Endothelial cell of umbilical vein (primary cell): ENCODE results near the gene ETV4. TPM values are rescaled to one million over a fixed set of nuclear protein-coding genes. Genes with fewer than 3 reads are reported as not detected.

ENCODE experiments used
- BruUV-seq: library from RNA; stranded (reverse); fragments of 400-500 nt; replicated peaks from 2 replicates; lab custom pipeline; 2021; lab: Mats Ljungman, UMichigan
- CTCF ChIA-PET: fragments of 300-600, 350-600 bp; sonication (Branson Sonifier 250); formaldehyde crosslinking; loops from one replicate; lab custom pipeline; 2021; ENCODE audit warnings: antibody characterized with exemption, inconsistent platforms; lab: Charles Lee
- POLR2A ChIA-PET: fragments of 300-600, 350-600 bp; sonication (Branson Sonifier 250); formaldehyde crosslinking; loops from one replicate; lab custom pipeline; 2021; ENCODE audit warnings: antibody characterized with exemption, inconsistent platforms; lab: Charles Lee
- DNase-seq: peaks from one replicate; pipeline ENCODE4 v3.0.0-alpha.2; 2011; ENCODE audit warnings: low read depth, low spot score
- FAIRE-seq: peaks from 2 replicates; lab custom pipeline; 2011; peaks lifted over from hg19 to GRCh38; lab: Jason Lieb, UNC
- H2AFZ ChIP-seq: 2 replicates; pipeline ENCODE4 v1.6.0; 2012; ENCODE audit warnings: low read depth, low read length, control low read depth, inconsistent platforms
- H3K27ac ChIP-seq: 2 replicates; pipeline ENCODE4 v1.5.1; 2011; ENCODE audit warnings: low read depth, mild to moderate bottlenecking, control low read depth, low read length, moderate library complexity; ENCODE audit not compliant: insufficient read depth
- H3K27me3 ChIP-seq, 2 experiments: 2 replicates each; pipeline versions ENCODE4 v1.6.0 to v1.6.1; 2011; ENCODE audit warnings: low read length in 2 of 2, mixed read lengths in 1 of 2; ENCODE audit not compliant: control insufficient read depth in 2 of 2, insufficient read depth in 2 of 2
- H3K36me3 ChIP-seq, 2 experiments: 2 replicates in 1 of 2; 3 replicates in 1 of 2; pipeline ENCODE4 v1.5.1; 2011; ENCODE audit warnings: low read length in 2 of 2, mild to moderate bottlenecking in 1 of 2, moderate library complexity in 1 of 2; ENCODE audit not compliant: control insufficient read depth in 2 of 2, insufficient read depth in 2 of 2; ENCODE audit errors: extremely low read depth in 1 of 2
- H3K4me1 ChIP-seq: 3 replicates; pipeline ENCODE4 v1.5.1; 2011; ENCODE audit warnings: mild to moderate bottlenecking, low read length; ENCODE audit not compliant: control insufficient read depth, insufficient read depth; ENCODE audit errors: extremely low read depth
- H3K4me2 ChIP-seq: 2 replicates; pipeline ENCODE4 v1.6.1; 2011; ENCODE audit warnings: low read length, control low read depth, mixed read lengths; ENCODE audit not compliant: insufficient read depth
- H3K4me3 ChIP-seq, 3 experiments: fragments of 200-600 bp in 1 of 3; sonication (generic), shearing (Covaris generic) in 1 of 3; replicated peaks in 1 of 3; 2 replicates each; pipeline ENCODE4 v1.5.1; 2011 to 2016; ENCODE audit warnings: control low read depth in 3 of 3, low read length in 3 of 3, mild to moderate bottlenecking in 2 of 3, inconsistent platforms in 1 of 3, low read depth in 1 of 3, moderate library complexity in 1 of 3; ENCODE audit not compliant: insufficient read depth in 1 of 3
- H3K79me2 ChIP-seq: 2 replicates; pipeline ENCODE4 v1.6.0; 2012; ENCODE audit warnings: low read length, inconsistent platforms; ENCODE audit not compliant: control insufficient read depth, insufficient read depth
- H3K9ac ChIP-seq: replicated peaks from 2 replicates; pipeline ENCODE3; 2011; ENCODE audit warnings: low read length, control low read depth; ENCODE audit not compliant: insufficient read depth; ENCODE audit errors: extremely low read depth
- H3K9me1 ChIP-seq: replicated peaks from 3 replicates; pipeline ENCODE4 v1.6.0; 2011; ENCODE audit warnings: mild to moderate bottlenecking, low read length; ENCODE audit not compliant: control insufficient read depth, insufficient read depth; ENCODE audit errors: extremely low read depth
- H3K9me3 ChIP-seq: replicated peaks from 2 replicates; pipeline ENCODE4 v1.5.1; 2012; ENCODE audit warnings: low read length, inconsistent platforms; ENCODE audit not compliant: control insufficient read depth, insufficient read depth
- H4K20me1 ChIP-seq: replicated peaks from 2 replicates; pipeline ENCODE3; 2011; ENCODE audit warnings: mild to moderate bottlenecking, low read length; ENCODE audit not compliant: control insufficient read depth, insufficient read depth; ENCODE audit errors: extremely low read depth
- CTCF ChIP-seq, 2 donors: IDR thresholded peaks; 1 replicate in 1 of 2; 2 replicates in 1 of 2; pipeline ENCODE4 v1.5.1; 2011; ENCODE audit warnings: low read length in 2 of 2, mild to moderate bottlenecking in 2 of 2, moderate library complexity in 2 of 2, control low read depth in 1 of 2, inconsistent platforms in 1 of 2, low read depth in 1 of 2; ENCODE audit not compliant: insufficient read depth in 1 of 2; ENCODE audit errors: extremely low read depth in 1 of 2
- EZH2 ChIP-seq: IDR thresholded peaks from 2 replicates; pipeline ENCODE4 v1.6.1; 2012; ENCODE audit warnings: borderline replicate concordance, low read depth, mild to moderate bottlenecking, moderate library complexity, low read length, inconsistent platforms; ENCODE audit not compliant: severe bottlenecking
- FOS ChIP-seq: IDR thresholded peaks from 2 replicates; pipeline ENCODE4 v1.6.1; 2011; ENCODE audit warnings: mild to moderate bottlenecking, low read length, moderate library complexity, borderline replicate concordance; ENCODE audit not compliant: insufficient read depth
- GATA2 ChIP-seq: IDR thresholded peaks from 2 replicates; pipeline ENCODE4 v1.7.0; 2011; ENCODE audit warnings: low read depth, mild to moderate bottlenecking, moderate library complexity, mixed read lengths, low read length; ENCODE audit not compliant: insufficient read length, insufficient read depth
- JUN ChIP-seq: IDR thresholded peaks from 2 replicates; pipeline ENCODE4 v1.6.1; 2011; ENCODE audit warnings: borderline replicate concordance, low read depth; ENCODE audit not compliant: insufficient read length, insufficient read depth
- MAX ChIP-seq: IDR thresholded peaks from 2 replicates; pipeline ENCODE4 v1.6.1; 2011; ENCODE audit not compliant: insufficient read depth, insufficient read length
- MYC ChIP-seq: IDR thresholded peaks from one replicate; pipeline ENCODE4 v1.6.1; 2011; ENCODE audit warnings: mild to moderate bottlenecking, low read depth, low read length
- POLR2A ChIP-seq: IDR thresholded peaks from 2 replicates; pipeline ENCODE4 v1.6.1; 2012; ENCODE audit warnings: low read depth, mild to moderate bottlenecking, control low read depth, low read length
- POLR2AphosphoS5 ChIP-seq: IDR thresholded peaks from 2 replicates; pipeline ENCODE4 v1.6.1; 2012; ENCODE audit warnings: low read depth, mild to moderate bottlenecking, control low read depth, low read length, moderate library complexity; ENCODE audit not compliant: insufficient read depth
- dilution Hi-C: fragments of 300-500 bp; cut with MboI; formaldehyde crosslinking; loops from one replicate; pipeline ENCODE4 v1.15.0; 2019; ENCODE audit warnings: low sequenced_read_pairs; ENCODE audit not compliant: extremely low pct_ligation_motif_present
- intact Hi-C: fragments of 100-400 bp; cut with micrococcal nuclease; formaldehyde crosslinking; loops from one replicate; pipeline ENCODE4 v1.10.0; 2022
- polyA plus RNA-seq, 4 experiments: library from polyadenylated mRNA; depleted of rRNA in 3 of 4; stranded (reverse) in 3 of 4; unstranded in 1 of 4; fragments of >200 nt; gene quantifications; 2 replicates each; pipeline versions ENCODE4 v1.2.1 to v1.2.3, GENCODE V29; 2011 to 2012; ENCODE audit warnings: missing spikeins in 1 of 4
- total RNA-seq: library from RNA; stranded (reverse); gene quantifications from 2 replicates; pipeline ENCODE4 v1.2.3, GENCODE V29; 2021

ETV4 gene
- total and polyA plus RNA-seq, 2 donors (not counting 3 experiments of a cell fraction or from before 2014, with no cell fraction given) = 7.3 to 32.2 TPM

GRCh38 chr17:43574896-43575525 lies 28.9 kb upstream of the ETV4 start:
- BruUV-seq = no TSS peak
- POLR2A ChIA-PET = no interaction called here
- no peaks in the 10 kb centered on the region for H4K20me1 ChIP-seq
- no peak overlapping the region for H2AFZ ChIP-seq
- H3K9me1 ChIP-seq = no peaks in the 10 kb centered on the region
- intact Hi-C loops = no loop called here
- no peak for DNase-seq
- no peak overlapping the region for H3K4me2 ChIP-seq
- no peaks in the 10 kb centered on the region for H3K36me3 ChIP-seq
- peaks cover 16% of the 10 kb centered on the region for H3K4me1 ChIP-seq
- H3K4me3 ChIP-seq = no peak overlapping the region
- no peaks in the 10 kb centered on the region for H3K27me3 ChIP-seq
- TF ChIP-seq GATA2 = no peak
- no peak for TF ChIP-seq FOS
- no peak for TF ChIP-seq MYC
- TF ChIP-seq POLR2AphosphoS5 = no peak
- TF ChIP-seq POLR2A = no peak
- TF ChIP-seq EZH2 = no peak
- CTCF ChIA-PET = interaction anchor here (0.9 to 10.1 kb wide), 8 partner anchors 17 to 193 kb away, joined by 3 to 595 read pairs (median 6); partner anchors contain the start of gene ETV4
- no peaks in the 10 kb centered on the region for H3K79me2 ChIP-seq
- dilution Hi-C loops = no loop called here
- no peaks in the 10 kb centered on the region for H3K9me3 ChIP-seq
- no peak overlapping the region for H3K9ac ChIP-seq
- H3K27ac ChIP-seq = no peak overlapping the region
- no peak for FAIRE-seq

GRCh38 chr17:43574348-43574747 lies 28.2 kb upstream of the ETV4 start:
- POLR2A ChIA-PET = no interaction called here
- no peak overlapping the region for H3K27ac ChIP-seq
- no peak overlapping the region for H3K4me2 ChIP-seq
- TF ChIP-seq FOS (no peak), JUN (no peak), EZH2 (no peak), POLR2AphosphoS5 (no peak), MAX (no peak), POLR2A (no peak), CTCF (IDR thresholded peaks at IDR 0.05; ENCODE audit: extremely low read depth in 1 of 2, insufficient read depth in 1 of 2, low read depth in 1 of 2, low read length in 2 of 2) (no peak), GATA2 (no peak), MYC (no peak)
- CTCF ChIA-PET = interaction anchor here (0.7 to 10.1 kb wide), 9 partner anchors 53 to 192 kb away, joined by 3 to 595 read pairs (median 5); no protein-coding TSS in a partner anchor
- no peaks in the 10 kb centered on the region for H3K27me3 ChIP-seq
- H3K79me2 ChIP-seq = no peaks in the 10 kb centered on the region
- DNase-seq (no peak), FAIRE-seq (no peak)
- H3K4me3 ChIP-seq = no peak overlapping the region
- H3K9ac ChIP-seq = no peak overlapping the region
- H3K4me1 ChIP-seq = peaks cover 15% of the 10 kb centered on the region
- H4K20me1 ChIP-seq = no peaks in the 10 kb centered on the region
- BruUV-seq = no TSS peak
- dilution Hi-C loops = no loop called here
- no peaks in the 10 kb centered on the region for H3K9me3 ChIP-seq
- H2AFZ ChIP-seq = no peak overlapping the region
- no peaks in the 10 kb centered on the region for H3K36me3 ChIP-seq
- H3K9me1 ChIP-seq = no peaks in the 10 kb centered on the region
- intact Hi-C loops = no loop called here
